Colonic mucosa (tissue), 4 donors: ENCODE measurements around the gene RFC3. TPM values are rescaled to one million over a fixed set of nuclear protein-coding genes. Genes with fewer than 3 reads are reported as not detected.
A peak's percentile ranks its signal among the peaks of the same experiment; 100 is the strongest.

ENCODE experiments used
- DNase-seq: peaks from one replicate; pipeline ENCODE4 v3.0.0-alpha.2; 2020
- H3K27ac ChIP-seq: fragments of 200-600 bp; one replicate; pipeline ENCODE4 v1.8.0; 2021
- H3K27me3 ChIP-seq: fragments of 200-600 bp; one replicate; pipeline ENCODE4 v1.8.0; 2021
- H3K36me3 ChIP-seq: fragments of 200-600 bp; one replicate; pipeline ENCODE4 v1.8.0; 2021
- H3K4me1 ChIP-seq: fragments of 200-600 bp; one replicate; pipeline ENCODE4 v1.8.0; 2021; ENCODE audit warnings: mild to moderate bottlenecking
- H3K4me3 ChIP-seq: fragments of 200-600 bp; one replicate; pipeline ENCODE4 v1.8.0; 2021
- H3K9ac ChIP-seq, 2 donors: one replicate each; pipeline ENCODE4 v1.7.0; 2013; ENCODE audit warnings: control low read depth in 2 of 2, low read depth in 2 of 2, low read length in 2 of 2
- H3K9me3 ChIP-seq: fragments of 200-600 bp; one replicate; pipeline ENCODE4 v1.8.0; 2021
- CTCF ChIP-seq: fragments of 200-600 bp; IDR thresholded peaks from one replicate; pipeline ENCODE4 v1.8.0; 2022; ENCODE audit warnings: antibody characterized with exemption, mild to moderate bottlenecking
- intact Hi-C: fragments of 100-400 bp; cut with DNase I; formaldehyde crosslinking; loops from one replicate; pipeline ENCODE4 v1.14.1; 2022
- total RNA-seq, 2 donors: library from RNA; stranded (reverse); fragmentation: NEBNext Ultra II Directional in 1 of 2; extraction: Animal tissue kit (Norgen Biotek cat#: 25700) in 1 of 2; gene quantifications; one replicate each; pipeline ENCODE4 v1.2.1, GENCODE V29; 2021
- donor health status: healthy.
- donor health status: DM: no; HTN: no; CAD: no.
- donor health status: DM: no; HTN: no; CAD: no.

Gene RFC3
- total RNA-seq, 2 donors from 2014 or later, result 5.9 to 21.6 TPM

DNA sequence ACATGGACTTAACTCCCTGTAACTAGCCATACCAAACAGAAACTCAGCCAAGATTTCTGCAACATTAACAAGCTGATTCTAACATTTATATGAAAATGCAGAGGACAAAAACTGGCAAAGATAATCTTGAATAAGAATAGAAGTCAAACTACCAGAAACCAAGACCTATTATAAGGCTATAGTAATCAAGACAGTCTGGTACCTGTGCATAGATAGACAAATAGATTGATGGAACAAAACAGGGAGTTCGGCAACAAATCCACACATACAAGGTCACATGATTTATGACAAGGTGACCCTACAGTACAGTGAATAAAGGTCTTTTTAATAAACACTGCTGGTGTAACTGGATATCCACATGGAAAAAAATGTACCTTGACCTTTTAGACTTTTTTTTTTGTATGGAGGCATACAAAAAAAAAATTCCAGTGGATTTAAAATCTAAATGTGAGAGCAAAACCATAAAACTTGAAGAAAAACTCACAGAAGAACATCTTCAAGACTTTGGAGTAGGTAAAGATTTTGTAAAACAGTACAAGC, 2.9 kb upstream of the RFC3 start:
- no peak for DNase-seq

GRCh38 chr13:33816912-33817311, 1.0 kb upstream of the RFC3 start:
- Histone ChIP-seq H3K4me3 (no peak overlapping the region), H3K27ac (no peak overlapping the region)

More for the DNA sequence above, 2.9 kb upstream of the RFC3 start:
- H3K27me3 ChIP-seq, result peaks cover 2% of the 10 kb centered on the region
- H3K9ac ChIP-seq, result no peak overlapping the region
- H3K4me1 ChIP-seq, result no peaks in the 10 kb centered on the region
- H3K27ac ChIP-seq, result no peak overlapping the region
- no peaks in the 10 kb centered on the region for H3K36me3 ChIP-seq
- H3K9me3 ChIP-seq, result no peaks in the 10 kb centered on the region
- H3K4me3 ChIP-seq, result no peak overlapping the region
- intact Hi-C loops, result loop anchor here (10.0 kb wide), 1 partner anchor 270 kb away; no protein-coding TSS in a partner anchor
- no peak for TF ChIP-seq CTCF

DNA sequence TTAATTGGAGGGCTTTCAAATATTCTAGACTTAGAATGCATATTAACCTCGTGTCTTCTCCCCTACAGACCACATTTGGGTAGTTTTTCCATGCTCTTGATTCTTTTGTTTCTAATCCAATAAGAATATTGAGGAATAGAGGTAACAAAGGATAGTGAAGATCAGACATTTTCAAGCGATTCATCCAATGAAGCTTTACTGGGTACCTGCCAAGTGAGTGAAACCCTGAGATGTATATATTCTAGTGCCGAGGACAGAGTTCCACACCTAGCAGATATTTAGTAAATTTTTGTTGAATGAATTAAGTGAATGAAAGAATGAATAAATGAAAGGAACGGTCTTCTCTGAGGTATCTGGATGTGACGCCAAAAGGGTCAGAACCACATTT, 442 bp upstream of the RFC3 start:
- Histone ChIP-seq H3K27ac (no peak overlapping the region), H3K4me1 (no peaks in the 10 kb centered on the region), H3K4me3 (peak overlapping the region; percentile 82), H3K36me3 (no peaks in the 10 kb centered on the region), H3K9me3 (no peaks in the 10 kb centered on the region), H3K27me3 (no peaks in the 10 kb centered on the region), H3K9ac (peak overlapping the region; percentile 13 to 40)
- TF ChIP-seq CTCF, result no peak
- intact Hi-C loops, result loop anchor here (10.0 kb wide), 1 partner anchor 267 kb away; no protein-coding TSS in a partner anchor
- DNase-seq, result no peak

More at GRCh38 chr13:33816912-33817311, 1.0 kb upstream of the RFC3 start:
- Histone ChIP-seq H3K4me1 (no peaks in the 10 kb centered on the region), H3K36me3 (no peaks in the 10 kb centered on the region), H3K27me3 (no peaks in the 10 kb centered on the region), H3K9me3 (no peaks in the 10 kb centered on the region), H3K9ac (no peak overlapping the region)
- intact Hi-C loops, result loop anchor here (10.0 kb wide), 1 partner anchor 268 kb away; no protein-coding TSS in a partner anchor
- TF ChIP-seq CTCF, result no peak
- DNase-seq, result no peak

GRCh38 chr13:33825083-33825482, 7.1 kb downstream of the RFC3 start:
- Histone ChIP-seq H3K36me3 (no peaks in the 10 kb centered on the region), H3K27ac (no peak overlapping the region), H3K9ac (no peak overlapping the region), H3K9me3 (no peaks in the 10 kb centered on the region), H3K4me1 (no peaks in the 10 kb centered on the region), H3K27me3 (no peaks in the 10 kb centered on the region), H3K4me3 (no peak overlapping the region)
- TF ChIP-seq CTCF, result no peak
- DNase-seq, result no peak
- intact Hi-C loops, result no loop called here

DNA sequence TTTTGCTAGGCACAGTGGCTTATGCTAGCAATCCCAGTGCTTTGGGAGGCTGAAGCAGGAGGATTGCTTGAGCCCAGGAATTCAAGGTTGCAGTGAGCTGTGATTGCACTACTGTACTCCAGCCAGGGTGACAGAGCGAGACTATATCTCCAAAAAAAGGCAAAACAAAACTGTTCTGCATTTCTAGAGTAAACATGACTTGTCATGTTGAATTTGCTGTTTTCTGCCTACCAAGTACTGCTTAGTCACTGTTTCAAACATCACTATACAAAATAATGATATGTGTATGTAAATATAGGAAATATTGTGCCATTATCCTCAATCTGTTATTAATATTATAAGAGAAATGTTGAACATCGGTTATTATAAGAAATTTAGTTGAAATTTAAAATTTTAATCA, 9.2 kb downstream of the RFC3 start:
- Histone ChIP-seq H3K9me3 (no peaks in the 10 kb centered on the region), H3K4me1 (no peaks in the 10 kb centered on the region), H3K27ac (no peak overlapping the region), H3K27me3 (no peaks in the 10 kb centered on the region), H3K4me3 (no peak overlapping the region), H3K9ac (no peak overlapping the region), H3K36me3 (no peaks in the 10 kb centered on the region)
- no peak for DNase-seq
- no peak for TF ChIP-seq CTCF
- intact Hi-C loops, result no loop called here
